Panc1 (cell line): ENCODE results near the gene FAR2.

Source experiments
- CTCF ChIP-seq: fragments of 450-650 bp; IDR thresholded peaks from 2 replicates; pipeline ENCODE4 v1.5.1; 2017; ENCODE audit warnings: mild to moderate bottlenecking
- POLR2AphosphoS5 ChIP-seq: IDR thresholded peaks from 2 replicates; pipeline ENCODE4 v1.6.1; 2012; ENCODE audit warnings: mild to moderate bottlenecking, low read depth, low read length, moderate library complexity
- SIN3A ChIP-seq: IDR thresholded peaks from 2 replicates; pipeline ENCODE4 v1.6.1; 2012; ENCODE audit warnings: low read depth, mild to moderate bottlenecking, low read length, moderate library complexity, borderline replicate concordance; ENCODE audit not compliant: insufficient read depth
- TF ChIP-seq, protein P1 (sequence below), 2 experiments: IDR thresholded peaks; 2 replicates each; pipeline ENCODE4 v1.6.1; 2011 to 2012; ENCODE audit warnings: low read depth in 2 of 2, control low read depth in 1 of 2, low read length in 1 of 2, mild to moderate bottlenecking in 1 of 2, moderate library complexity in 1 of 2; ENCODE audit not compliant: insufficient read depth in 1 of 2

DNA sequence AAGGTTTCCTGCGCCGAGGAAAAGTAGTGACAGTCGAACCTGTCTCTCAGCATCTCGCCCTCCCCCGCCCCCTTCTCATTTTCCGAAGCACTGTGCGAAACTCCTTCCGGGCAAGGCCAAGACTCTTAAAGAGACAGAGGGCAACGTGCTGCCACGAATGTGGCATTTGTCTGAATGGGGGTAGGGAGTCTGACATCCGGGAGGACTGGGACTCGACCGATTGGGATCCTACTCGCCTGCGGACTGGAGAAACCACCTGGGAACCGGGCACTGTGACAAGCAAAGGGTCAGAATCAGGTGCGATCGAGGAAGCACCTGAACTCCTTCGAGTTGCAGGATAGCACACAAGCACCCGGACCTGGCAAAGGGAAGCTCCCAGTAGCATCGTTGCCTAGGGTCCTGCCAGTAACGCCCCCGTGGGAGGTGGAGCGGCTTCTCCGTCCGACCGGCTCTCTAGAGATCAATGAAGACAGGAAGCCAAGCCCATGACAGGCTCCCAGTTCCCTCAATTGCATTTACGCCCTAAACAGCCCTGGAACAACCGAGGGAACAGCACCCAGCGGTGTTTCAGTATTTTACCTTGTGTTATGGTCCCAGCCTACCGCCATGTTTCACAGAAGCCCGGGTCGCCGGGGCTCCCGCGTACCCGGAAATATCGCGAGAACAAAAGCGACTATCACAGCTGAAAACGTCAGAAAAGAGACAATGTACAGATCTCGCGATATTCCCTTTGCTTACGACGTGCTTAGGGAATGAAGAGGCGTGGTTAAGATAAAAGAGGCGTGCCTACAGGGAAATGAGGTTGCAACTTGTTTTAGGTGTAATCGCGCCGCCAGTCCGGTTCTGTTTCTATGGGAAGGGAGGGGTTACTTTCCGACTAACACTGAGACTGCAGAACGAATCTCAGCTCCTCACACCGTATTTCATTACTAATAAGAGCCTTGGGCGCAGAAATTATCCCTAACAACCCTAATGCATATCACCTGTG is 231.8 kb downstream of the FAR2 start, which contains the start of gene ERGIC2:
- TF ChIP-seq CTCF (no peak), SIN3A (0 out of 2 replicates have a peak, but pooled peaks have one; percentile 63), POLR2AphosphoS5 (peak; percentile 80)
- TF ChIP-seq, protein P1, sequence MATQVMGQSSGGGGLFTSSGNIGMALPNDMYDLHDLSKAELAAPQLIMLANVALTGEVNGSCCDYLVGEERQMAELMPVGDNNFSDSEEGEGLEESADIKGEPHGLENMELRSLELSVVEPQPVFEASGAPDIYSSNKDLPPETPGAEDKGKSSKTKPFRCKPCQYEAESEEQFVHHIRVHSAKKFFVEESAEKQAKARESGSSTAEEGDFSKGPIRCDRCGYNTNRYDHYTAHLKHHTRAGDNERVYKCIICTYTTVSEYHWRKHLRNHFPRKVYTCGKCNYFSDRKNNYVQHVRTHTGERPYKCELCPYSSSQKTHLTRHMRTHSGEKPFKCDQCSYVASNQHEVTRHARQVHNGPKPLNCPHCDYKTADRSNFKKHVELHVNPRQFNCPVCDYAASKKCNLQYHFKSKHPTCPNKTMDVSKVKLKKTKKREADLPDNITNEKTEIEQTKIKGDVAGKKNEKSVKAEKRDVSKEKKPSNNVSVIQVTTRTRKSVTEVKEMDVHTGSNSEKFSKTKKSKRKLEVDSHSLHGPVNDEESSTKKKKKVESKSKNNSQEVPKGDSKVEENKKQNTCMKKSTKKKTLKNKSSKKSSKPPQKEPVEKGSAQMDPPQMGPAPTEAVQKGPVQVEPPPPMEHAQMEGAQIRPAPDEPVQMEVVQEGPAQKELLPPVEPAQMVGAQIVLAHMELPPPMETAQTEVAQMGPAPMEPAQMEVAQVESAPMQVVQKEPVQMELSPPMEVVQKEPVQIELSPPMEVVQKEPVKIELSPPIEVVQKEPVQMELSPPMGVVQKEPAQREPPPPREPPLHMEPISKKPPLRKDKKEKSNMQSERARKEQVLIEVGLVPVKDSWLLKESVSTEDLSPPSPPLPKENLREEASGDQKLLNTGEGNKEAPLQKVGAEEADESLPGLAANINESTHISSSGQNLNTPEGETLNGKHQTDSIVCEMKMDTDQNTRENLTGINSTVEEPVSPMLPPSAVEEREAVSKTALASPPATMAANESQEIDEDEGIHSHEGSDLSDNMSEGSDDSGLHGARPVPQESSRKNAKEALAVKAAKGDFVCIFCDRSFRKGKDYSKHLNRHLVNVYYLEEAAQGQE (IDR thresholded peaks at IDR 0.05; ENCODE audit: insufficient read depth in 1 of 2, low read depth in 2 of 2, low read length in 1 of 2) = no peak
